Cardiac fibroblast (primary cell): ENCODE data around the gene KIF13A.

ENCODE experiments used
- DNase-seq, 2 donors: peaks; one replicate each; pipeline versions ENCODE4 v3.0.0 to v3.0.0-alpha.2; 2010; ENCODE audit warnings: low read depth in 2 of 2
- H3K4me3 ChIP-seq, 2 donors: replicated peaks in 1 of 2; 1 replicate in 1 of 2; 2 replicates in 1 of 2; pipeline ENCODE4 v1.5.1; 2011; ENCODE audit warnings: low read depth in 2 of 2, low read length in 2 of 2, mild to moderate bottlenecking in 2 of 2, moderate library complexity in 1 of 2
- TF ChIP-seq, protein P1 (sequence below): IDR thresholded peaks from one replicate; pipeline ENCODE4 v1.5.1; 2011; ENCODE audit warnings: low read depth, mild to moderate bottlenecking, low read length, inconsistent platforms

The KIF13A gene

DNA sequence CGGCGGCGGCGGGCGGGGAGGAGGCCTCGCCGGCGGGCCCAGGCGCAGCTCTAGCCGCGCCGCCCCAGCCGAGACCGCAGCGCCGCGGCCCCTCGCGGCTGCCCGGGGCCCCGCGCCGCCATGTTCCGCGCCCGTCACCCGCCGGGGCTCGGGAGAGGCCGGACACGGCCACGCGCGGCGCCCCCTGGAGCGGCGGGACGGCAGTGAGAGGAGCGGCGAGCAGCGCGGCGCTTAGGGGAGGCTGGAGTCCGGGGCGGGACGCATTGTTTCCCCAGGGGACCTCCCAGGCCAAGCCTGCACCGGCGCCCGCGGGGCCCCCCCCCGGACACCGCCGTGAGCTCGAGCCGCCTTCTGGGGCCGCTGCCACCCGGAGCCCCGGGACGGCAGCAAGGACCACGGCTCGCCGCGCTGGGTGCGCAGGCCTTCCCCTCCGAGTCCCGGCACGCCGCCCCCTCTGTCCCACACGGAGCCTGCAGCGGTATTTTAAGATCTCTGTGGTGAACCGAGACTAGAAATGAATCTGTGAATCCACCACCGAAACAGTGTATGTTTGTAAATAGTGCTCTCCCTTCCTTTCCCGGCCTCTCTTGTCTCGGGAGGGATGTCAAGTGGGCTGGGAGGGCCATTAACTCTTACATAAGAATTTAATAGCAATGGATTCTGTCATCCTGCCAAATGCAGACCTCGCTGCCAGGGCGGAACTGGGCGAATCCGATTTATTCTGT lies 424 bp upstream of the KIF13A start:
- DNase-seq: peak; percentile 63 to 71
- peak overlapping the region; percentile 62 to 81 for H3K4me3 ChIP-seq
- TF ChIP-seq, protein P1, sequence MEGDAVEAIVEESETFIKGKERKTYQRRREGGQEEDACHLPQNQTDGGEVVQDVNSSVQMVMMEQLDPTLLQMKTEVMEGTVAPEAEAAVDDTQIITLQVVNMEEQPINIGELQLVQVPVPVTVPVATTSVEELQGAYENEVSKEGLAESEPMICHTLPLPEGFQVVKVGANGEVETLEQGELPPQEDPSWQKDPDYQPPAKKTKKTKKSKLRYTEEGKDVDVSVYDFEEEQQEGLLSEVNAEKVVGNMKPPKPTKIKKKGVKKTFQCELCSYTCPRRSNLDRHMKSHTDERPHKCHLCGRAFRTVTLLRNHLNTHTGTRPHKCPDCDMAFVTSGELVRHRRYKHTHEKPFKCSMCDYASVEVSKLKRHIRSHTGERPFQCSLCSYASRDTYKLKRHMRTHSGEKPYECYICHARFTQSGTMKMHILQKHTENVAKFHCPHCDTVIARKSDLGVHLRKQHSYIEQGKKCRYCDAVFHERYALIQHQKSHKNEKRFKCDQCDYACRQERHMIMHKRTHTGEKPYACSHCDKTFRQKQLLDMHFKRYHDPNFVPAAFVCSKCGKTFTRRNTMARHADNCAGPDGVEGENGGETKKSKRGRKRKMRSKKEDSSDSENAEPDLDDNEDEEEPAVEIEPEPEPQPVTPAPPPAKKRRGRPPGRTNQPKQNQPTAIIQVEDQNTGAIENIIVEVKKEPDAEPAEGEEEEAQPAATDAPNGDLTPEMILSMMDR: peak; percentile 2

DNA sequence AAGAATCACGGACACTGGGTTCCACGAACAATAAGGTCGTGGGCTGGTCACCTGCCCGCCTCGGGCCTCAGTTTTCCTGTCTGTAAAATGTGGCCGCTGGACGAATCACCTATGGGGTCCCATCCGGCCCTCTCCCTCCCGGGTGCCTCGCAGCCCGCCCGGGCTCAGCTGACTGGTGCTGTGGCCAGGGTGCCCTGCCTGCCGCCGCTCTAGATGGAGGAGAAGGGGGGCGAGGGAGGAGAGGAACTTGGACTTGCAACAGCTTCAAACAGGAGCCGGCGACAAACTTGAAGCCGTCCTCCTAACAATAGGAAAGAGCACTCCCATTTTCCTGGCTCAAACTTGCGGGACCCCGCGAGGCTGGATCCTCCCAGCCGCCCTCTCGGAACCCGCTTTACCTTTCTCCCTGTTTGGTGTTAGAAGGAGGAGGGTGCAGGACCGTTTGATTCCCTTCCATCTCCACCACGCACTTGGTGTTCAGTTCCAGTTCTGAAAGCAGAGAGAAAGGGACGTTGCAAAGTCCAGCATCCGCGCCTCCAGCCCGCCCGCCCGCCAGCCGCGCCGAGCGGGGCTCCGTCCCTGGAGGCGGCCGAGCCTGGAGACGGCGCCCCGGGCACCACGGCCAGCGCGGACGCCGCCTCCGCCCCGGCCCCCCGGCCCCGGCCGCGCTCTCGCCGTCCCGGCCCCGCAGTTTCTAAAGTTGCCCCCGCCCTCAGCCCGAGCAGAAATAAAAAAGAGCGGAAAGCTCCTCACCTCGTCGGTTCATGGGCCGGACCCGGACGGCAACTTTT lies 584 bp downstream of the KIF13A start:
- peak overlapping the region; percentile 76 to 81 for H3K4me3 ChIP-seq
- TF ChIP-seq, protein P1: no peak
- peak; percentile 57 to 58 for DNase-seq

DNA sequence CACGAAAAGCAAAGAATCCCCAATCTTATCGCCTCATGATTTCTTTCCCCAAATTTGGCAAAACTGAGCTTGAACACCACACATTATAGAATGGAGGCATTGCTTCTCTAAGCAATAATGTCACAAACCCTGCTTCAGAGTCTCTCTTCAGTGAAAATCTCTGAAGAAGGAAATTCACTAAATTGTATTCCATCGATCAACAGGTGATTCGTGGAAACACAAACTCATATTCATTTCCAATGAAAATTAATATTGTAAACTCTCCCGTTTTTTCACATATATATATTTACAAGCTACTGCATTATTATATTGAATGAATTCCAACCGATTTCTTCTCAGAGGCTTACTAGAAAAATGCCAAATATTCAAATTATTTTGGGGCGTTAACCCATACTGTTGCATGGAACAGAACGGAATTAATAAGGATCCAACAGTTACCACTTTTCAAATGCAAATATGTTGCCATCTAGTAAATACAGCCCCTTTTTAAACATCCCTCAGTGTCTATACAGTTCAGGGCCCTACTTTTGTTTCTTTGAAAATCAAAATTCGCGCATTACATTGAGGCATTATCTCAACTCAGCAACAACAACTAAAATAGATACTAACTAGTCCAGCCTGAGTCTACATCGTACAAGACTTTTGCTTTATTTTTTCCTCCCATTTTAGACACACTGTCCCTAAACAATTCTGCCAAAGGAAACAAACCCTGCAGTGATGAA lies 1.3 kb downstream of the KIF13A start:
- no peak for DNase-seq
- H3K4me3 ChIP-seq: peak overlapping the region; percentile 76 to 81
- TF ChIP-seq, protein P1: no peak

DNA sequence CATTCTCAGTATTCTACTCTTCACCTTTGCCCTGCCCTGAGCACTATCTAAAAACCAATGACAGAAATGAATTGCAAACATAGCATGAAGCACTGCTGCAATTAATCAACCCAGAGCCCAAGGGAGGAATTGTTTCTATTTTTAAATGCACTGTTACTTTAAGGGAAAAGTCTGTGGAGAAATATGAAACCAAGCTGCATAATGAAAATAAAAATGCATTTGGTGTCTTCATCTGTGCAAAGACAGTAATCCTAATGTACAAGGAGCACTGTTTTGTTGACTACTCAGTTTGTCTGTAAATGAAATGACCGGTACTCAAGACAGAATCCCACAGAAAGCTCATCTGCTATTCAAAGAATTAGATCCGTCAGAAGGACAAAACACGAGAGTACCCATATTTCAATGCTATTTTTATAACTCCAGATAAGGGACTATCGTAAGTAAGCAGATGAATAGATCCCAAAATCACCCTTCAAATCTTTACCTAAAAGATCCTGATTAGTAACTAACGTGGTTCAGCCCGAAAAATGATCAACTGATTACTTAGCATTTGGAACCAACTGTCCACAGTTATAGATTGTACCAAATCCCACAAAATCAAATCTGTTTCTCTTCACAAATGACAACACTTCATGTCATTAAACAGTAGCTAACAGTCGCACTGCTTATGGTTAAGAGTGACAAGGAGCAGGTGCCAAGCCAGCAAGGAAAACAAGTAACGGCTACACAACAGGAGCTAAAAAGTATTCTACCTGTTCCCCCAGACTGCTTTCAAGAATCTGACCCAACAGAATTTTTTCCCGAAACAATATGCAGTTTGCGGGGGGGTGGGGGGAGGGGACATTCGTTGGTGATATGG lies 2.4 kb downstream of the KIF13A start:
- TF ChIP-seq, protein P1: no peak
- peak in 1 of 2 donors; percentile 29 for DNase-seq
- peak overlapping the region; percentile 34 to 81 for H3K4me3 ChIP-seq

DNA sequence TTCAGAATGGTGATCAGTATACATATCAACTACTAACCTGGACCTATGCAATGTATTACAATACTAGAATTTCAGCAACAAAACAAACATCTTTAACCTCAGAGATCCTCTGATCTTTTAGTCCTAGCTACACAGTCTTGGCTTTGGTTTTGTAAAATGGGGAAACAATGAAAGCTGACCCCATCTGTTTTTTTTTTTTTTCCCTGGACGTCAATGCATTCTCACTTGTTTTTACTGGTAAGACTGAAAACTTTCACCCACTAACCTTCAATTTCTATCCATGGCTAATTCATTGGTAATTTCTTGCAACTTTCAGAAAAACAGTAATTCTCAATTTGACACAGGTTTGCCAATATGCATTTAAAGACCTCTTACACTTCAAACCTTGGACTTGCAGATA lies 3.0 kb downstream of the KIF13A start:
- TF ChIP-seq, protein P1: no peak
- peak in 1 of 2 donors; percentile 17 for DNase-seq
- H3K4me3 ChIP-seq: peak overlapping the region; percentile 34 to 81

DNA sequence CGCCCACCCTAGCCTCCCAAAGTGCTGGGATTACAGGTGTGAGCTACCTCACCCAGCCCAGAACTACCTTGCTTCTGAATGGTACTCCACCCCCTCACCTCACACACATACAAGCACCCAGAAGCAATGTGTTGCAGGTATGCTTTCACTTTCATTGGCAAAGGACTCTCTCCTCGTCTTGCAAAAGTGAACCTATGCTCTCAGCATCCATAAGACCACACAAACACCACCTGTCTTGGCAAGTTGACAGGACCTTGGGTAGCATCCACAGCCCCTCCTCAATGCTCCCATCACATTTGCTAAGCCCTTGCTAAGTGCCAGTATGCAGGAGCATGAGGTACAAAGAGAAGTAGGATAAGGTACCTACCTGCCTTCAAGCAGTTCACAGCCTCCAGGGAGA lies 3.7 kb downstream of the KIF13A start:
- no peak for DNase-seq
- TF ChIP-seq, protein P1: no peak
- no peak overlapping the region for H3K4me3 ChIP-seq
